Vagina (tissue), 2 donors: ENCODE measurements around the gene TMEM248.

ENCODE experiments used
- CTCF ChIP-seq, 3 experiments: fragments of 450-650 bp in 2 of 3; fragments of 200-600 bp in 1 of 3; sonication (generic) in 1 of 3; IDR thresholded peaks; one replicate each; pipeline ENCODE4 v1.5.1; 2017 to 2019; ENCODE audit warnings: antibody characterized with exemption in 3 of 3, mild to moderate bottlenecking in 2 of 3, moderate library complexity in 2 of 3
- POLR2A ChIP-seq, 2 donors: fragments of 450-650 bp; IDR thresholded peaks; one replicate each; pipeline ENCODE4 v1.6.1; 2017; ENCODE audit warnings: antibody characterized with exemption in 2 of 2, mild to moderate bottlenecking in 2 of 2, moderate library complexity in 2 of 2

DNA sequence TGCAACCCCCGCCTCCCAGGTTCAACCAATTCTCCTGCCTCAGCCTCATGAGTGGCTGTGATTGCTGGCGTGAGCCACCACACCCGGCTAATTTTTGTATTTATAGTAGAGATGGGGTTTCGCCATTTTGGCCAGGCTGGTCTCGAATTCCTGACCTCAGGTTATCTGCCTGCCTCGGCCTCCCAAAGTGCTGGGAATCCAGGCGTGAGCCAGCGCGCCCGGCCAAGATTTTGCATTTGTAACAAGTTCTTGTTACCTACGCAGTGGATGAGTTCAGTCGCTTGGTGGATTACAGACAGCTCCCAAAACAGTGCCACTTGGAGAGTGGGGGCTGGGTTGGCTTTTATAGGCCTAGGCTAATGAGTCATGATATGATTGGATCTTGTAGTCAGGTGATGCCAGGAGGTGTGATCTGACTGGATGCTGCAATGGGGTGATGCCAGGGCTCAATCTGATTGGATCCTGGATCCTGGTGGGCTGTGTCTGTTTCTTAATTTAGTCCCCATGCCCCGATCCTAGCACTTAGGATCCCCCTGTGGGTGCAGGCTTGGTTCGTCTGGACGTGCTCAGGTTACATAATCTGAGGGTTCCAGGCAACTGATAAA is 54.1 kb downstream of the TMEM248 start:
- TF ChIP-seq CTCF (IDR thresholded peaks at IDR 0.05) (no peak), POLR2A (IDR thresholded peaks at IDR 0.05) (no peak)
